Endodermal cell (in vitro differentiated cells): ENCODE measurements around the gene MORC1. TPM values are rescaled to one million over a fixed set of nuclear protein-coding genes. Genes with fewer than 3 reads are reported as not detected.
A peak's percentile ranks its signal among the peaks of the same experiment; 100 is the strongest.

Source experiments
- DNase-seq: peaks from one replicate; pipeline ENCODE4 v3.0.0-alpha.2; 2017
- H3K27ac ChIP-seq: 2 replicates; pipeline ENCODE4 v1.5.1; 2013; ENCODE audit warnings: mild to moderate bottlenecking, low read depth, low read length, moderate library complexity
- H3K27me3 ChIP-seq: 2 replicates; pipeline ENCODE4 v1.6.1; 2013; ENCODE audit warnings: mild to moderate bottlenecking, low read length, moderate library complexity; ENCODE audit not compliant: insufficient read depth, control insufficient read depth, poor library complexity, severe bottlenecking
- H3K36me3 ChIP-seq: 2 replicates; pipeline ENCODE4 v1.7.0; 2013; ENCODE audit warnings: mild to moderate bottlenecking, low read length, moderate library complexity; ENCODE audit not compliant: control insufficient read depth, insufficient read depth
- H3K4me1 ChIP-seq: one replicate; pipeline ENCODE4 v1.7.0; 2013; ENCODE audit warnings: low read length; ENCODE audit not compliant: control insufficient read depth, insufficient read depth
- H3K4me3 ChIP-seq: 2 replicates; pipeline ENCODE4 v1.5.1; 2013; ENCODE audit warnings: mild to moderate bottlenecking, low read length, moderate library complexity
- H3K9ac ChIP-seq: 2 replicates; pipeline ENCODE4 v1.6.1; 2013; ENCODE audit warnings: mild to moderate bottlenecking, low read length, moderate library complexity; ENCODE audit not compliant: poor library complexity, severe bottlenecking; ENCODE audit errors: extremely low read depth
- H3K9me3 ChIP-seq: 2 replicates; pipeline ENCODE4 v1.6.1; 2013; ENCODE audit warnings: mild to moderate bottlenecking, low read length, moderate library complexity; ENCODE audit not compliant: control insufficient read depth
- H3K27ac Mint-ChIP-seq: 2 replicates; pipeline ENCODE4 v1.8.0; 2020; ENCODE audit warnings: mixed read lengths
- H3K27me3 Mint-ChIP-seq: 2 replicates; pipeline ENCODE4 v1.8.0; 2021; ENCODE audit warnings: mild to moderate bottlenecking, mixed read lengths; ENCODE audit not compliant: insufficient read depth
- H3K36me3 Mint-ChIP-seq: 2 replicates; pipeline ENCODE4 v1.8.0; 2020; ENCODE audit warnings: low read depth, mixed read lengths
- H3K4me1 Mint-ChIP-seq: 2 replicates; pipeline ENCODE4 v1.8.0; 2020; ENCODE audit warnings: mixed read lengths
- H3K4me3 Mint-ChIP-seq: 2 replicates; pipeline ENCODE4 v1.8.0; 2020; ENCODE audit warnings: mild to moderate bottlenecking, moderate library complexity, mixed read lengths
- H3K9me3 Mint-ChIP-seq: 2 replicates; pipeline ENCODE4 v1.8.0; 2020; ENCODE audit warnings: mild to moderate bottlenecking, mixed read lengths
- CTCF ChIP-seq: fragments of 200-600 bp; sonication (generic); conservative IDR thresholded peaks from 2 replicates; pipeline ENCODE4 v1.5.0; 2021; ENCODE audit warnings: antibody characterized with exemption, mild to moderate bottlenecking
- WGBS, 2 experiments: methylation state at CpG; one replicate each; pipeline versions ENCODE4 v1.1.5 to v1.1.7; 2013; ENCODE audit warnings: missing lambda C conversion rate in 2 of 2, mixed read lengths in 1 of 2; ENCODE audit not compliant: insufficient coverage in 1 of 2, insufficient read length in 1 of 2; 5-methylcytosine and 5-hydroxymethylcytosine counted together
- total RNA-seq, 2 donors: library from RNA; stranded (reverse); fragmentation: NEBNext Ultra II Directional in 1 of 2; extraction: Animal tissue kit (Norgen Biotek cat#: 25700) in 1 of 2; gene quantifications; 2 replicates in 1 of 2; 3 replicates in 1 of 2; pipeline ENCODE4 v1.2.1, GENCODE V29; 2021

MORC1 gene
- total RNA-seq, 2 donors from 2014 or later = not detected

- Histone ChIP-seq H3K9me3 (no peaks in the 10 kb centered on the region), H3K4me3 (no peak overlapping the region), H3K27ac (no peak overlapping the region), H3K9ac (no peak overlapping the region), H3K27me3 (no peaks in the 10 kb centered on the region), H3K36me3 (no peaks in the 10 kb centered on the region), H3K4me1 (no peaks in the 10 kb centered on the region)
- Mint-ChIP-seq H3K4me1 (no peaks in the 10 kb centered on the region), H3K36me3 (no peaks in the 10 kb centered on the region), H3K27me3 (no peaks in the 10 kb centered on the region), H3K4me3 (no peak overlapping the region), H3K27ac (no peak overlapping the region), H3K9me3 (no peaks in the 10 kb centered on the region)
- DNase-seq = peak; percentile 87
- 35 to 41% methylated on average over 3 to 6 of the region's 6 CpGs for WGBS, 2 experiments
- peak; percentile 89 for TF ChIP-seq CTCF
These were observed 202.9 kb downstream of the MORC1 start for GRCh38 chr3:108914774-108915641.

DNA sequence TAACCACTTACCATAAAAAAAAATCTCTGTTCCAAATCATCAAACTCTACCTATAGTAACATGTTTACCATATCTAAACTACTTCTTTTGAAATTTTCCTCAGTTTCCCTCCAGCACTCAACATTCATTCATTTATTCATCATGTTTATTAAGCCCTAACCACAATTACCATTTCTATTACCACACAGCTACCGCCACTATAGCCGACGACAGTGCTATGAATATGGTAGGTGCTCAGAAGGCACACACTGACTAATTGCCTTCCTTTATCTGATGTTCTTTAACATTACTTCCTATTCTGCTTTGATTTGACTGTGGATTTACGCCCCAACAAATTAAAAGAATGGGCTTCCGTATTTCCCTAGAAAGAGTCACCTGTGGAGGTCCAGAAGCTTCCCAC lies 208.1 kb downstream of the MORC1 start:
- Mint-ChIP-seq H3K27ac (no peak overlapping the region), H3K36me3 (no peaks in the 10 kb centered on the region), H3K4me3 (no peak overlapping the region), H3K4me1 (no peaks in the 10 kb centered on the region), H3K9me3 (no peaks in the 10 kb centered on the region), H3K27me3 (no peaks in the 10 kb centered on the region)
- Histone ChIP-seq H3K27ac (no peak overlapping the region), H3K4me1 (no peaks in the 10 kb centered on the region), H3K4me3 (no peak overlapping the region), H3K9ac (no peak overlapping the region), H3K36me3 (no peaks in the 10 kb centered on the region), H3K9me3 (no peaks in the 10 kb centered on the region), H3K27me3 (no peaks in the 10 kb centered on the region)
- no peak for DNase-seq
- no peak for TF ChIP-seq CTCF
- 92 to 98% methylated on average over 4 to 5 of the region's 5 CpGs for WGBS, 2 experiments

Other genes with a start within 250 kb of the MORC1 start
- not detected for gene GUCA1C, start 164.3 kb downstream of the MORC1 start, total RNA-seq
- gene C3orf85, start 18.6 kb upstream of the MORC1 start, total RNA-seq = not detected
- gene DPPA2, start 198.4 kb upstream of the MORC1 start, total RNA-seq = 1 to 10 TPM; 1.7 to 3.1 TPM
- 100 to 1,000 TPM; 132 to 284 TPM for gene DPPA4, start 219.4 kb upstream of the MORC1 start, total RNA-seq